ENCODE data around the gene ALK. TPM values are rescaled to one million over a fixed set of nuclear protein-coding genes. Genes with fewer than 3 reads are reported as not detected.

The ALK gene
- total RNA-seq, 1 experiment from 2014 or later: not detected

DNA sequence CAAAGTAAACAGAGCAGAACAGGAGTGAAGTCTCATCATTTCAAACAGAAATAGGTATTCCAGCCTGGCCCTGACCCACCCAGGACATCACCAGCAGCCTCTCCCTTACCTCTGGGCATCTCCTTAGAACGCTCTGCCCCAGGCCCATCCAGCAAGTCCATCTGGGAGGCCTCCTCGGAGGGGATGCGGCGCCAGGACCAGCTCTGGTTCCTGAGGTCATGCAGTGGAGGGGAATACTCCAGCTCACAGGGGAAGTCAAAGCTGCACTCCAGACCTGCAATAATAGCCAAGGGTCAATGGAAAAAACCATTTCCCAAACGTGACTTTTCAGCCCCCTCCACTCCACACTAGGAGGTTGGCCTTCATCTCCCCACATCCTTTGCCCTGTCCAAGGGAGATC, 226.6 kb downstream of the ALK start:
- peak; percentile 3 for DNase-seq
- H3T11ph ChIP-seq (ENCODE audit: low read length): no peak overlapping the region
- H4K91ac ChIP-seq (ENCODE audit: insufficient read length, low read depth, low read length): no peak overlapping the region
- no peak overlapping the region for H3K14ac ChIP-seq (ENCODE audit: insufficient read depth, low read length)
- H3K79me1 ChIP-seq (ENCODE audit: insufficient read depth, low read depth, low read length, poor library complexity, severe bottlenecking): no peaks in the 10 kb centered on the region
- no peak overlapping the region for H2AK5ac ChIP-seq (ENCODE audit: insufficient read length, low read length)
- TF ChIP-seq, protein P1, sequence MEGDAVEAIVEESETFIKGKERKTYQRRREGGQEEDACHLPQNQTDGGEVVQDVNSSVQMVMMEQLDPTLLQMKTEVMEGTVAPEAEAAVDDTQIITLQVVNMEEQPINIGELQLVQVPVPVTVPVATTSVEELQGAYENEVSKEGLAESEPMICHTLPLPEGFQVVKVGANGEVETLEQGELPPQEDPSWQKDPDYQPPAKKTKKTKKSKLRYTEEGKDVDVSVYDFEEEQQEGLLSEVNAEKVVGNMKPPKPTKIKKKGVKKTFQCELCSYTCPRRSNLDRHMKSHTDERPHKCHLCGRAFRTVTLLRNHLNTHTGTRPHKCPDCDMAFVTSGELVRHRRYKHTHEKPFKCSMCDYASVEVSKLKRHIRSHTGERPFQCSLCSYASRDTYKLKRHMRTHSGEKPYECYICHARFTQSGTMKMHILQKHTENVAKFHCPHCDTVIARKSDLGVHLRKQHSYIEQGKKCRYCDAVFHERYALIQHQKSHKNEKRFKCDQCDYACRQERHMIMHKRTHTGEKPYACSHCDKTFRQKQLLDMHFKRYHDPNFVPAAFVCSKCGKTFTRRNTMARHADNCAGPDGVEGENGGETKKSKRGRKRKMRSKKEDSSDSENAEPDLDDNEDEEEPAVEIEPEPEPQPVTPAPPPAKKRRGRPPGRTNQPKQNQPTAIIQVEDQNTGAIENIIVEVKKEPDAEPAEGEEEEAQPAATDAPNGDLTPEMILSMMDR (conservative IDR thresholded peaks at IDR 0.05): no peak
- H3K23ac ChIP-seq (ENCODE audit: insufficient read length, low read depth, low read length): no peak overlapping the region
- H3K23me2 ChIP-seq (ENCODE audit: insufficient read length, low read depth, low read length, poor library complexity, severe bottlenecking): no peaks in the 10 kb centered on the region
- H4K5ac ChIP-seq (ENCODE audit: insufficient read length, low read depth, low read length): no peak overlapping the region
- H3K27me3 Mint-ChIP-seq (ENCODE audit: low read depth): peaks cover 4% of the 10 kb centered on the region; the same call in 1 of the 2 replicates
- WGBS (ENCODE audit: extremely low coverage, insufficient read length, low lambda C conversion rate): no CpG with 5 or more reads among the region's 5 CpGs
- H3K4ac ChIP-seq (ENCODE audit: low read depth, low read length): no peak overlapping the region
- peak overlapping the region in 1 of 3 experiments; percentile 31; a peak in 1 of 7 replicates for H3K27ac Mint-ChIP-seq
- no peak overlapping the region for H3K18ac ChIP-seq (ENCODE audit: insufficient read length, low read depth, low read length)
- H3K27ac ChIP-seq (ENCODE audit: insufficient read length, low read depth, low read length): no peak overlapping the region
- no peak overlapping the region for H3K56ac ChIP-seq (ENCODE audit: insufficient read length, low read depth, low read length)
- H3K9me3 ChIP-seq (ENCODE audit: control insufficient read depth, low read depth, low read length): no peaks in the 10 kb centered on the region
- H3K4me3 Mint-ChIP-seq: no peak overlapping the region
- no peaks in the 10 kb centered on the region for H4K20me1 ChIP-seq (ENCODE audit: control insufficient read depth, insufficient read depth, insufficient read length)
- H3K36me3 Mint-ChIP-seq (ENCODE audit: insufficient read depth in 1 of 3, low read depth in 3 of 3): no peaks in the 10 kb centered on the region; a peak in 2 of 7 replicates
- H3K4me1 Mint-ChIP-seq: peaks cover 0 to 4% of the 10 kb centered on the region in 2 experiments; a peak in 3 of 4 replicates
- no peak overlapping the region for H3K4me2 ChIP-seq (ENCODE audit: insufficient read depth, insufficient read length, low read length)
- H2BK20ac ChIP-seq (ENCODE audit: low read depth, low read length, poor library complexity, severe bottlenecking): no peak overlapping the region
- H2BK120ac ChIP-seq (ENCODE audit: low read depth, low read length, poor library complexity, severe bottlenecking): no peak overlapping the region
- H2BK5ac ChIP-seq (ENCODE audit: insufficient read length, low read length): no peak overlapping the region
- no peak overlapping the region for H4K8ac ChIP-seq (replicated peaks; ENCODE audit: insufficient read length, low read depth, low read length)
- no peak overlapping the region for H2AFZ ChIP-seq (ENCODE audit: low read length)
- H3K27me3 ChIP-seq (ENCODE audit: insufficient read depth, low read length): no peaks in the 10 kb centered on the region; the same call in 1 of the 2 replicates
- no peaks in the 10 kb centered on the region; the same call in 1 of the 2 replicates for H3K4me1 ChIP-seq (ENCODE audit: insufficient read depth, low read length)
- H2BK15ac ChIP-seq (ENCODE audit: low read depth, low read length): no peak overlapping the region
- peaks cover 15 to 16% of the 10 kb centered on the region in 2 experiments; a peak in 4 of 5 replicates for H3K9me3 Mint-ChIP-seq
- no peaks in the 10 kb centered on the region for H3K79me2 ChIP-seq (ENCODE audit: insufficient read depth, low read length)
- no peak overlapping the region for H2BK12ac ChIP-seq (ENCODE audit: insufficient read length, low read depth, low read length)
- no peak overlapping the region for H3K9ac ChIP-seq (ENCODE audit: extremely low read depth, insufficient read length, low read length)
